Right cardiac atrium (tissue), 5 donors: ENCODE measurements around the gene OTOP3. TPM values are rescaled to one million over a fixed set of nuclear protein-coding genes. Genes with fewer than 3 reads are reported as not detected.

Source experiments
- ATAC-seq, 2 donors: fragments of 200-7000 bp; cut with Tn5 transposase; one replicate each; pipeline versions ENCODE4 v1.8.0 to v1.9.1; 2020; ENCODE audit warnings: moderate library complexity in 2 of 2, mild to moderate bottlenecking in 1 of 2
- DNase-seq, 3 donors: peaks; one replicate each; pipeline ENCODE4 v3.0.0-alpha.2; 2020
- H3K27ac ChIP-seq: one replicate; pipeline ENCODE4 v1.5.1; 2013; ENCODE audit warnings: mild to moderate bottlenecking, low read length, control low read depth, moderate library complexity
- H3K27me3 ChIP-seq: one replicate; pipeline ENCODE4 v1.6.1; 2013; ENCODE audit not compliant: control insufficient read depth, insufficient read depth
- H3K4me1 ChIP-seq: one replicate; pipeline ENCODE4 v1.6.1; 2013; ENCODE audit warnings: low read length; ENCODE audit not compliant: control insufficient read depth, insufficient read depth
- H3K4me3 ChIP-seq: one replicate; pipeline ENCODE4 v1.5.1; 2013; ENCODE audit warnings: low read length, control low read depth
- H3K9me3 ChIP-seq: one replicate; pipeline ENCODE4 v1.6.1; 2013; ENCODE audit warnings: low read length; ENCODE audit not compliant: control insufficient read depth
- WGBS: extraction: QIAGEN DNeasy Blood & Tissue Kit; methylation state at CpG from one replicate; pipeline ENCODE4 v1.1.7; 2013; 5-methylcytosine and 5-hydroxymethylcytosine counted together
- intact Hi-C, 4 donors: fragments of 100-400 bp; cut with DNase I; formaldehyde crosslinking; loops; one replicate each; pipeline versions ENCODE4 v1.11.0 to v1.14.0; 2022 to 2023
- polyA plus RNA-seq: library from polyadenylated mRNA; stranded (reverse); fragments of 200-250 nt; gene quantifications from one replicate; pipeline ENCODE4 v1.2.3, GENCODE V29; 2013
- total RNA-seq, 4 donors: library from RNA; stranded (reverse); fragmentation: NEBNext Ultra II Directional; extraction: Animal tissue kit (Norgen Biotek cat#: 25700); gene quantifications; one replicate each; pipeline ENCODE4 v1.2.1, GENCODE V29; 2021
- donor health status: healthy with polysubstance abuse.
- donor health status: DM: no; HTN: yes; CAD: no.
- donor health status: DM: no; HTN: no; CAD: no.
- donor health status: DM: no; HTN: yes; CAD: no; lungs with severe emphysema.
- donor health status: DM: yes; HTN: yes; CAD: no.

OTOP3 gene
- total and polyA plus RNA-seq, 5 donors: not detected

DNA sequence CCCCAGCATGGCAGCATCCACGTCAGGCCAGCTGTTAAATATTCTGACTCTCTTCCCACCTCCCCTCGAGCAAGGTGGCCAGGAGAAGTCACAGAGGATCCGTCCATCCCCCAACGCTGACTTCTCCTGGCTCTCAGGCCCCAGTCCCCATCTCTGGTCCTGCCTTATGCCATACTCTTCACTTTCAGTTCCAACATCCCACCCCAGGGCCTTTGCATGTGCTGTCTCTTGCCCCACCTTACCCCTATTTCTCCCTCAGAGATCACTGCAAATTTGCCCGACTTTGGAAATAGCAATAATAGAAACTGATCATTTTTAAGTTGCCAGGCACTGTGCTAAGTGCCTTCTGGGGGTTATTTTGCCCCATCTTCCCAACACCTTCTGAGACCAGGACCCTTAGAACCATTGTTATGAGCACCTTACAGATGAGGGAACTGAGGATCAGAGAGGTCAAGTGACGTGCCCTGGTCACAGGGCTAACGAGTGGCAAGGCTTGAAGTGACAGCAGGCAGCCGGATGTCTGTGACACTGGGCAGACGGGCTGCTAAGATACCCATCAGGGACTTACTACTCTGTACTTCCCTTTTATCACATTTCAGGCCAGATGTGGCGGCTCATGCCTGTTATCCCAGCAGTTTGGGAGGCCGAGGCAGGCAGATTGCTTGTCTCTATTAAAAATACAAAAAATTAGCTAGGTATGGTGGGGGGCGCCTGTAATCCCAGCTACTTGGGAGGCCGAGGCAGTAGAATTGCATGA is 19.1 kb downstream of the OTOP3 start:
- DNase-seq: peak in 1 of 3 donors; percentile 2
- Histone ChIP-seq H3K9me3 (no peaks in the 10 kb centered on the region), H3K27me3 (no peaks in the 10 kb centered on the region), H3K4me1 (no peaks in the 10 kb centered on the region), H3K27ac (no peak overlapping the region), H3K4me3 (no peak overlapping the region)
- 75% methylated on average over 13 of the region's 13 CpGs for WGBS
- no peak for ATAC-seq
- intact Hi-C loops: loop anchor here in 2 of 4 donors (5.0 to 10.0 kb wide), 3 partner anchors 163 to 250 kb away; partner anchors contain the start of genes NHERF1 (in 1 of the 2) and NUP85 (in 1 of the 2)

- no peaks in the 10 kb centered on the region for H3K4me1 ChIP-seq
- no peak overlapping the region for H3K27ac ChIP-seq
- DNase-seq (peak in 1 of 3 donors; percentile 7), ATAC-seq (no peak)
- no peaks in the 10 kb centered on the region for H3K27me3 ChIP-seq
- H3K4me3 ChIP-seq: no peak overlapping the region
- H3K9me3 ChIP-seq: no peaks in the 10 kb centered on the region
- intact Hi-C loops: loop anchor here in 2 of 4 donors (5.0 to 10.0 kb wide), 3 partner anchors 164 to 249 kb away; partner anchors contain the start of genes NHERF1 (in 1 of the 2) and NUP85 (in 1 of the 2)
- 75% methylated on average over 4 of the region's 4 CpGs for WGBS
These were observed 20.4 kb downstream of the OTOP3 start for GRCh38 chr17:74956093-74956492.

- WGBS: 46% methylated on average over 33 of the region's 33 CpGs
- no peaks in the 10 kb centered on the region for H3K27me3 ChIP-seq
- intact Hi-C loops: loop anchor here in 2 of 4 donors (5.0 to 10.0 kb wide), 3 partner anchors 166 to 247 kb away; partner anchors contain the start of genes NHERF1 (in 1 of the 2) and NUP85 (in 1 of the 2)
These were observed 22.4 kb downstream of the OTOP3 start for GRCh38 chr17:74957935-74958740.

GRCh38 chr17:74959826-74960515 is 24.3 kb downstream of the OTOP3 start:
- ATAC-seq (no peak), DNase-seq (peak in 1 of 3 donors; percentile 32)
- 79% methylated on average over 14 of the region's 14 CpGs for WGBS
- H3K27ac ChIP-seq: no peak overlapping the region
- H3K9me3 ChIP-seq: no peaks in the 10 kb centered on the region
- no peaks in the 10 kb centered on the region for H3K4me1 ChIP-seq
- H3K27me3 ChIP-seq: no peaks in the 10 kb centered on the region
- intact Hi-C loops: loop anchor here (5.0 to 10.0 kb wide), 6 partner anchors 52 to 245 kb away; partner anchors contain the start of genes MRPL58 (in 1 of the 4), NHERF1 (in 1 of the 4) and NUP85 (in 1 of the 4)
- no peak overlapping the region for H3K4me3 ChIP-seq

More at GRCh38 chr17:74957935-74958740, 22.4 kb downstream of the OTOP3 start:
- Histone ChIP-seq H3K27ac (no peak overlapping the region), H3K9me3 (no peaks in the 10 kb centered on the region), H3K4me3 (no peak overlapping the region), H3K4me1 (no peaks in the 10 kb centered on the region)
- peak; percentile 67 to 92 (median 92) for DNase-seq
- ATAC-seq: peak; percentile 12 to 30

DNA sequence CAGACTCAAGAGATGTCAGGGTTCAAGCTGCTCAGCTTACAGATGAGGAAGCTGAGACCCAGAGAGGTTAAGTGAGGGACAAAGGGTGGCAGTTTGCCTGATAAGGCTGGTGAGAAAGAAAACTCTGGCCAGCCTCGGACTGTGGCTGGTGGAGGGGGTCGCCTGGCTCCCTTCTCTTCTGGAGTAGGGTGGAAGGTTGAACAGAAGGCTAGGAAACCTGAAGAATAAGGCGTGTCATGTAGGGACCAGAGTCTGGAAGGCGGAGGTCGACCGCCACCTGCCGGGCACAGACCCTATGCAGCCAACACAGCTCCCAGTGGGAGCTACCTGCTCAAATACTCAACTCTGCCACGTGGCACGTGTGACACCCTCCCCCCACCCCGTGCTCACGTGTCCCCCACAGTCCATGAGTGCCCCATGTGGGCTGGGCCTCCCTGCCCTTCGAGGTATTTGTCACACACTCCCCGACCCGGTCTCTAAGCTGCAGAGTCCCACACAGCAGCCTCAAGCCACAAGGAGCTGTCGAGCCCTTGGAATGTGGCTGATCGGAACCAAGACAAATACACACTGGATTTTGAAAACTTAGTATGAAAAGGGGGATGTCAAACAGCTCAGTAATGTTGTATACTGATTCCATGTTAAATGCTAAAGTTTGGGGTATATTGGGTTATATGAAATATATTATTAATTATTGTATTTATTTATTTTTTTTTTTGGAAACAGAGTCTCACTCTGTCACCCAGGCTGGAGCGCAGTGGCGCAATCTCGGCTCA is 25.1 kb downstream of the OTOP3 start:
- no peaks in the 10 kb centered on the region for H3K4me1 ChIP-seq
- H3K4me3 ChIP-seq: no peak overlapping the region
- WGBS: 50% methylated on average over 19 of the region's 19 CpGs
- H3K27me3 ChIP-seq: no peaks in the 10 kb centered on the region
- DNase-seq: peak in 1 of 3 donors; percentile 43
- H3K27ac ChIP-seq: no peak overlapping the region
- intact Hi-C loops: loop anchor here in 3 of 4 donors (5.0 to 10.0 kb wide), 3 partner anchors 52 to 242 kb away; partner anchors contain the start of gene MRPL58 (in 1 of the 3)
- ATAC-seq: no peak
- no peaks in the 10 kb centered on the region for H3K9me3 ChIP-seq

- ATAC-seq (peak; percentile 80 to 84), DNase-seq (peak; percentile 88 to 93 (median 91))
- Histone ChIP-seq H3K27me3 (no peaks in the 10 kb centered on the region), H3K27ac (no peak overlapping the region), H3K4me1 (no peaks in the 10 kb centered on the region), H3K9me3 (no peaks in the 10 kb centered on the region), H3K4me3 (no peak overlapping the region)
- intact Hi-C loops: loop anchor here in 3 of 4 donors (5.0 to 10.0 kb wide), 3 partner anchors 50 to 240 kb away; partner anchors contain the start of gene MRPL58 (in 1 of the 3)
- WGBS: 43% methylated on average over 23 of the region's 23 CpGs
These were observed 26.1 kb downstream of the OTOP3 start for GRCh38 chr17:74961657-74962350.

GRCh38 chr17:74962622-74963394 is 27.1 kb downstream of the OTOP3 start:
- ATAC-seq: no peak
- Histone ChIP-seq H3K27ac (no peak overlapping the region), H3K9me3 (no peaks in the 10 kb centered on the region), H3K27me3 (no peaks in the 10 kb centered on the region), H3K4me3 (no peak overlapping the region), H3K4me1 (no peaks in the 10 kb centered on the region)
- 86% methylated on average over 18 of the region's 18 CpGs for WGBS
- intact Hi-C loops: loop anchor here in 3 of 4 donors (5.0 to 10.0 kb wide), 3 partner anchors 49 to 239 kb away; partner anchors contain the start of gene MRPL58 (in 1 of the 3)
- no peak for DNase-seq

- H3K9me3 ChIP-seq: no peaks in the 10 kb centered on the region
- no peak overlapping the region for H3K4me3 ChIP-seq
- H3K4me1 ChIP-seq: no peaks in the 10 kb centered on the region
- intact Hi-C loops: loop anchor here in 3 of 4 donors (5.0 to 10.0 kb wide), 3 partner anchors 49 to 239 kb away; partner anchors contain the start of gene MRPL58 (in 1 of the 3)
- no peaks in the 10 kb centered on the region for H3K27me3 ChIP-seq
- ATAC-seq (no peak), DNase-seq (no peak)
- H3K27ac ChIP-seq: no peak overlapping the region
- 71% methylated on average over 12 of the region's 12 CpGs for WGBS
These were observed 28.0 kb downstream of the OTOP3 start for GRCh38 chr17:74963656-74964055.
